ENCODE results near the gene HNRNPF. TPM values are rescaled to one million over a fixed set of nuclear protein-coding genes. Genes with fewer than 3 reads are reported as not detected.

HNRNPF gene
- total RNA-seq, 1 experiment from 2014 or later = 333 TPM

DNA sequence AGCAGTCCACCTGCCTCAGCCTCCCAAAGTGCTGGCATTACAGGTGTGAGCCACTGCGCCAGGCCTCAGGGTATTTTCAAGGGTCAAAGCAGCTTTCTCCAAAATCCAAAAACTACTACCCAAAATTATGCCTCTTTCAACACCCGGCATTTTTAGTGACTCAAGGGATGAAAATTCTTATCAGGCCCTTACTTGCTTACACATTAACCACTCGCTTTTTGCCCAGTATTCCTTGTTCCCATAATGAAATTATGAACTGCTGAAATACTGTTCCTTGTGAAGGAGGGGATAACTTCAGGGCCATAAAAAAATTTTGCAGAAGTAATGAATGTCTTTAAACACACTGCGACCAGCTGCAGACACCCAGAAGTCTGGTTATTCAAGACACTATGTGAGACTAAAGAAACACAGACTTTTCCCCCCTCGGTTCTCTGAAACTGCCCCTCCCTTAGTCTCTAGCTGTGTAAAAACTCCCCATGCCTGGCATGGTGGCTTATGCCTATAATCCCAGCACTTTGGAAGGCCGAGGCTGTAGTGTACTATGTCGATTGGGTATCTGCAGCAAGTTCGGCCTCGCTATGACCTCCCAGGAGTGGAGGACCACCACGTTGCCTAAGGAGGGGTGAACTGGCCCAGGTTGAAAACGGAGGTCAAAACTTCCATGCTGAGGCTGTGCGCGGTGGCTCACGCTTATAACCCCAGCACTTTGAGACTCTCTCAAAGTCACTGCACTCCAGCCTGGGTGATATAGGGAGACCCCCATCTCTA lies 25.6 kb downstream of the HNRNPF start:
- Histone ChIP-seq H3K36me3 (ENCODE audit: control insufficient read depth in 1 of 2, insufficient read depth in 2 of 2, low read length in 2 of 2) (peaks cover 24 to 30% of the 10 kb centered on the region in 2 experiments), H3K4me1 (ENCODE audit: control insufficient read depth in 1 of 2, insufficient read depth in 2 of 2, low read length in 2 of 2) (no peaks in the 10 kb centered on the region), H3K4me3 (replicated peaks in 1 of 2; ENCODE audit: low read depth in 1 of 2, low read length in 2 of 2) (no peak overlapping the region), H3K27me3 (ENCODE audit: insufficient read depth, low read length) (no peaks in the 10 kb centered on the region), H3K9me3 (ENCODE audit: control insufficient read depth in 1 of 2, insufficient read depth in 1 of 2, low read depth in 1 of 2, low read length in 2 of 2) (no peaks in the 10 kb centered on the region), H3K4me2 (ENCODE audit: low read length) (no peak overlapping the region), H3K9me2 (ENCODE audit: insufficient read depth) (no peaks in the 10 kb centered on the region), H3K27ac (ENCODE audit: low read depth, low read length) (no peak overlapping the region), H3K79me2 (ENCODE audit: insufficient read depth, low read length) (peaks cover 24% of the 10 kb centered on the region), H4K20me1 (ENCODE audit: insufficient read depth) (peaks cover 22% of the 10 kb centered on the region; the same call in 1 of the 2 replicates), H2AFZ (ENCODE audit: low read depth, low read length, poor library complexity, severe bottlenecking) (no peak overlapping the region), H3K9ac (ENCODE audit: low read length) (no peak overlapping the region)
- TF ChIP-seq CEBPB (IDR thresholded peaks at IDR 0.05; ENCODE audit: low read depth) (no peak), ATF3 (IDR thresholded peaks at IDR 0.05) (no peak), ELF1 (IDR thresholded peaks at IDR 0.05; ENCODE audit: borderline replicate concordance, low read depth) (no peak), EZH2phosphoT487 (IDR thresholded peaks at IDR 0.05; ENCODE audit: borderline replicate concordance) (no peak), SIN3A (IDR thresholded peaks at IDR 0.05; ENCODE audit: low read depth) (no peak), EGR1 (IDR thresholded peaks at IDR 0.05; ENCODE audit: low read depth) (no peak), EZH2 (IDR thresholded peaks at IDR 0.05) (no peak), YY1 (IDR thresholded peaks at IDR 0.05; ENCODE audit: extremely low read depth, insufficient replicate concordance, low read depth, low read length) (no peak), REST (IDR thresholded peaks at IDR 0.05; ENCODE audit: low read depth) (no peak), FOSL1 (IDR thresholded peaks at IDR 0.05; ENCODE audit: low read depth) (no peak), JUND (IDR thresholded peaks at IDR 0.05) (no peak), MAX (IDR thresholded peaks at IDR 0.05) (no peak), CBX3 (IDR thresholded peaks at IDR 0.05; ENCODE audit: low read depth) (no peak), SP1 (IDR thresholded peaks at IDR 0.05; ENCODE audit: low read depth) (no peak), ZNF274 (IDR thresholded peaks at IDR 0.05; ENCODE audit: low read depth, low read length) (no peak)
- TF ChIP-seq, protein P1, sequence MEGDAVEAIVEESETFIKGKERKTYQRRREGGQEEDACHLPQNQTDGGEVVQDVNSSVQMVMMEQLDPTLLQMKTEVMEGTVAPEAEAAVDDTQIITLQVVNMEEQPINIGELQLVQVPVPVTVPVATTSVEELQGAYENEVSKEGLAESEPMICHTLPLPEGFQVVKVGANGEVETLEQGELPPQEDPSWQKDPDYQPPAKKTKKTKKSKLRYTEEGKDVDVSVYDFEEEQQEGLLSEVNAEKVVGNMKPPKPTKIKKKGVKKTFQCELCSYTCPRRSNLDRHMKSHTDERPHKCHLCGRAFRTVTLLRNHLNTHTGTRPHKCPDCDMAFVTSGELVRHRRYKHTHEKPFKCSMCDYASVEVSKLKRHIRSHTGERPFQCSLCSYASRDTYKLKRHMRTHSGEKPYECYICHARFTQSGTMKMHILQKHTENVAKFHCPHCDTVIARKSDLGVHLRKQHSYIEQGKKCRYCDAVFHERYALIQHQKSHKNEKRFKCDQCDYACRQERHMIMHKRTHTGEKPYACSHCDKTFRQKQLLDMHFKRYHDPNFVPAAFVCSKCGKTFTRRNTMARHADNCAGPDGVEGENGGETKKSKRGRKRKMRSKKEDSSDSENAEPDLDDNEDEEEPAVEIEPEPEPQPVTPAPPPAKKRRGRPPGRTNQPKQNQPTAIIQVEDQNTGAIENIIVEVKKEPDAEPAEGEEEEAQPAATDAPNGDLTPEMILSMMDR (IDR thresholded peaks at IDR 0.05 in 2 of 3, conservative IDR thresholded peaks at IDR 0.05 in 1 of 3; ENCODE audit: borderline replicate concordance in 1 of 3, insufficient read depth in 1 of 3, low read depth in 2 of 3, low read length in 2 of 3) = no peak
- DNase-seq (ENCODE audit: low read depth, low spot score) (no peak), ATAC-seq (0 out of 2 replicates have a peak, but pooled peaks have one; percentile 9)
- no TSS peak for BruUV-seq (replicated peaks)
- POLR2A ChIA-PET = interaction anchor here (0.6 kb wide), 1 partner anchor 50 kb away, joined by 4 read pairs; no protein-coding TSS in a partner anchor
- CTCF ChIA-PET = no interaction called here
- RAD21 ChIA-PET (ENCODE audit: low non-redundant PET in 1 of 2, low total read pairs in 2 of 2, uncharacterized antibody in 2 of 2, unreplicated experiment in 2 of 2) = no interaction called here
- intact Hi-C loops (cut with micrococcal nuclease) = no loop called here
